Parathyroid adenoma (tissue), 2 donors: ENCODE measurements around the gene FKBP10.

Experiments used
- H2AFZ ChIP-seq: fragments of 300-600 bp; sonication (generic); one replicate; pipeline ENCODE4 v1.7.0; 2017; ENCODE audit warnings: antibody characterized with exemption, mild to moderate bottlenecking
- H3K27ac ChIP-seq: fragments of 300-600 bp; sonication (generic); one replicate; pipeline ENCODE4 v1.7.0; 2017
- H3K27me3 ChIP-seq: fragments of 300-600 bp; sonication (generic); one replicate; pipeline ENCODE4 v1.7.0; 2017; ENCODE audit warnings: low read length; ENCODE audit not compliant: control insufficient read depth, insufficient read depth
- H3K36me3 ChIP-seq: fragments of 300-600 bp; sonication (generic); one replicate; pipeline ENCODE4 v1.7.0; 2017; ENCODE audit warnings: low read length; ENCODE audit not compliant: control insufficient read depth, insufficient read depth
- H3K4me1 ChIP-seq: fragments of 300-600 bp; sonication (generic); one replicate; pipeline ENCODE4 v1.7.0; 2017; ENCODE audit warnings: control low read depth
- H3K4me2 ChIP-seq: fragments of 300-600 bp; sonication (generic); one replicate; pipeline ENCODE4 v1.7.0; 2017; ENCODE audit warnings: low read length
- H3K4me3 ChIP-seq: fragments of 300-600 bp; sonication (generic); one replicate; pipeline ENCODE4 v1.7.0; 2017; ENCODE audit warnings: low read depth, low read length
- H3K79me2 ChIP-seq: fragments of 300-600 bp; sonication (generic); one replicate; pipeline ENCODE4 v1.7.0; 2017; ENCODE audit warnings: control low read depth
- H3K9ac ChIP-seq: fragments of 300-600 bp; sonication (generic); one replicate; pipeline ENCODE4 v1.7.0; 2017; ENCODE audit warnings: mild to moderate bottlenecking
- H3K9me3 ChIP-seq: fragments of 300-600 bp; sonication (generic); one replicate; pipeline ENCODE4 v1.7.0; 2017; ENCODE audit warnings: low read length; ENCODE audit not compliant: control insufficient read depth
- CTCF ChIP-seq: fragments of 300-600 bp; sonication (generic); IDR thresholded peaks from one replicate; pipeline ENCODE4 v1.7.0; 2017; ENCODE audit warnings: antibody characterized with exemption, mild to moderate bottlenecking
- donor health status: primary hyperparathyroidism.

Gene FKBP10

GRCh38 chr17:41768682-41769288 is 44.0 kb upstream of the FKBP10 start:
- TF ChIP-seq CTCF = no peak
- no peaks in the 10 kb centered on the region for H3K27me3 ChIP-seq
- no peak overlapping the region for H3K4me2 ChIP-seq
- H3K9me3 ChIP-seq = no peaks in the 10 kb centered on the region
- peaks cover 4% of the 10 kb centered on the region for H3K4me1 ChIP-seq
- H3K27ac ChIP-seq = no peak overlapping the region
- no peak overlapping the region for H3K9ac ChIP-seq
- H3K4me3 ChIP-seq = no peak overlapping the region
- no peak overlapping the region for H2AFZ ChIP-seq
- peaks cover 17% of the 10 kb centered on the region for H3K79me2 ChIP-seq
- H3K36me3 ChIP-seq = no peaks in the 10 kb centered on the region

GRCh38 chr17:41769346-41769862 is 43.4 kb upstream of the FKBP10 start:
- Histone ChIP-seq H3K9ac (no peak overlapping the region), H3K36me3 (no peaks in the 10 kb centered on the region), H3K9me3 (no peaks in the 10 kb centered on the region), H3K27me3 (no peaks in the 10 kb centered on the region), H3K27ac (no peak overlapping the region), H2AFZ (no peak overlapping the region), H3K79me2 (peaks cover 18% of the 10 kb centered on the region), H3K4me2 (no peak overlapping the region), H3K4me3 (no peak overlapping the region), H3K4me1 (peaks cover 4% of the 10 kb centered on the region)
- no peak for TF ChIP-seq CTCF

- H3K27ac ChIP-seq = no peak overlapping the region
- no peaks in the 10 kb centered on the region for H3K9me3 ChIP-seq
- no peak overlapping the region for H3K4me3 ChIP-seq
- no peak for TF ChIP-seq CTCF
- H3K27me3 ChIP-seq = no peaks in the 10 kb centered on the region
- H3K4me1 ChIP-seq = peaks cover 4% of the 10 kb centered on the region
- peaks cover 21% of the 10 kb centered on the region for H3K79me2 ChIP-seq
- no peak overlapping the region for H2AFZ ChIP-seq
- no peak overlapping the region for H3K9ac ChIP-seq
- no peak overlapping the region for H3K4me2 ChIP-seq
- H3K36me3 ChIP-seq = no peaks in the 10 kb centered on the region
Observed at GRCh38 chr17:41769985-41770384, 42.8 kb upstream of the FKBP10 start.

- H3K27me3 ChIP-seq = no peaks in the 10 kb centered on the region
- no peak overlapping the region for H3K4me3 ChIP-seq
- no peak overlapping the region for H2AFZ ChIP-seq
- no peak for TF ChIP-seq CTCF
- no peaks in the 10 kb centered on the region for H3K9me3 ChIP-seq
- H3K79me2 ChIP-seq = peaks cover 26% of the 10 kb centered on the region
- no peaks in the 10 kb centered on the region for H3K36me3 ChIP-seq
- no peak overlapping the region for H3K4me2 ChIP-seq
- no peak overlapping the region for H3K9ac ChIP-seq
- no peak overlapping the region for H3K27ac ChIP-seq
- peaks cover 4% of the 10 kb centered on the region for H3K4me1 ChIP-seq
Observed at GRCh38 chr17:41771389-41772206, 41.2 kb upstream of the FKBP10 start.
